ENCODE measurements around the gene BIRC3.
A peak's percentile ranks its signal among the peaks of the same experiment; 100 is the strongest.

The BIRC3 gene

DNA sequence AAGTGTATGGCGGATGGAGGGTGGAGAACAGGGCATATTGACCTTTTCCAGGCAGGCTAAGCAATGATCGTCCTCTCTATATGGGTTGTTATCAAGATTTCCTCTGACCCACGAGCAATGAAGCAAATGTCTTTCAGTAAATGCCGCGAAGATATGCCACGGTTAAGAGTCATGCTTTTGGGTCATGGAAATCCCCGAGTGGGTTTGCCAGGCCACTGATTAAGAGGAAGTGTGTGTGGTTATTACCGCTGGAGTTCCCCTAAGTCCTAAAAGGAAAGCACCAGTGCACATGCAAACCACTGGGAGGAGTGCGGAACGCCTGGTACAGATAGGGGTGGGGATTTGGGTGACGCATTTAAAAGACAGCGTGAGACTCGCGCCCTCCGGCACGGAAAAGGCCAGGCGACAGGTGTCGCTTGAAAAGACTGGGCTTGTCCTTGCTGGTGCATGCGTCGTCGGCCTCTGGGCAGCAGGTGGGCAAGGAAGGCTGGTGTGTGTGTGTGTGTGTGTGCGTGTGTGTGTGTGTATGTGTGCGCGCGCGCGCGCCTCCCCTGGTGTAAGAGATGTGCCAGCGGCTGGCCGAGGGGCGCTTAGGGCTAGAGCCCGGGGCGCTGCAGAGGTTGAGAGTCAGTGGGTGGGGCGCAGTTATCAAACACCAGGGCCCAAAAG lies at the start of gene BIRC3:
BIRC3 (plus strand) TSS at position 386 of the 669 bp plus-strand sequence. CDS start 7,026 bp downstream, outside the sequence.
- peak; percentile 93 for DNase-seq

- no peak for DNase-seq
Observed at GRCh38 chr11:102267609-102268008, 49.7 kb upstream of the BIRC3 start.

- peak; percentile 54 for DNase-seq
Observed at GRCh38 chr11:102268083-102268984, 49.0 kb upstream of the BIRC3 start.

DNA sequence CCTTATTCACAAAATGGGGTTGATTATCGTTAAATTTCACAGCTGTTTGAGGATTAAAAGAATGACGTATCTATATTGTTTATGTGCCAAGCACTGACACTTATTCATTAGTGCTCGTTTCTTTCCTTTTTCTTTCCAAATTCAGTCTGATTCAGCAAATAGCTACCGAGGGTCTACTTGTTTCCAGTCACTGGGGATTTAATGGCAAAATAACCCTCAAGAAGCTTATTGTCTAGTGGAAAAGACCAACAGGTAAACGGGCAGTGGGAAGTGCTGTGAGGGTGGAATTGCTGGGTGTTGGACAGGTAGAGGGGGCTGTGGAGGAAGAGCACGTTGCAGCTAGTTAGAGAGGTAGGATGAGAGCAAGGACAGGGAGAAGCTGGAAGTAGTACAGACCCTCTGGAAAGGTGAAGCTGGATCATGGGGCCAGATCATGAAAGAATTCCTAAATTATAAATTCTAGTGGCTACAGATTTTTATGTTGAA lies 48.3 kb upstream of the BIRC3 start:
- no peak for DNase-seq

DNA sequence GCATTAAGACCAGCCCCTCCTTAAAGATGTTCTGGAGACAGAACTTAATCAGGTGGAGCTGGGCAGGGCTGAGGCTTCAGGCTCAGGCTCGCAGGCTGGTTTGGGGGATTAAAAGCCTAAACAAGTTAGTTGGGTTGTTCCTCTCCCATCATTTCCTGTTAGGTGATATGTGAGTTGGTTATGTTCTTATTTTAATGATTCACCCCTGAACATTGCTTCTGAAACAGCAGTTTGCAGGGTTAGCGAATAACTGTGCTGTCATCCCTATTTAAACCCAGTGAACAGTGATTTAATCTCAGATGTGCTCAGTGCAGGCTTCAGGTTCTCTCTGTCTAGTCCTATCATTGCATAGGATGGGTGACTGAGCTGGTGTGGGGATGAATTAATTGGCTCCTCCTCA lies 47.4 kb upstream of the BIRC3 start:
- DNase-seq, result no peak

DNA sequence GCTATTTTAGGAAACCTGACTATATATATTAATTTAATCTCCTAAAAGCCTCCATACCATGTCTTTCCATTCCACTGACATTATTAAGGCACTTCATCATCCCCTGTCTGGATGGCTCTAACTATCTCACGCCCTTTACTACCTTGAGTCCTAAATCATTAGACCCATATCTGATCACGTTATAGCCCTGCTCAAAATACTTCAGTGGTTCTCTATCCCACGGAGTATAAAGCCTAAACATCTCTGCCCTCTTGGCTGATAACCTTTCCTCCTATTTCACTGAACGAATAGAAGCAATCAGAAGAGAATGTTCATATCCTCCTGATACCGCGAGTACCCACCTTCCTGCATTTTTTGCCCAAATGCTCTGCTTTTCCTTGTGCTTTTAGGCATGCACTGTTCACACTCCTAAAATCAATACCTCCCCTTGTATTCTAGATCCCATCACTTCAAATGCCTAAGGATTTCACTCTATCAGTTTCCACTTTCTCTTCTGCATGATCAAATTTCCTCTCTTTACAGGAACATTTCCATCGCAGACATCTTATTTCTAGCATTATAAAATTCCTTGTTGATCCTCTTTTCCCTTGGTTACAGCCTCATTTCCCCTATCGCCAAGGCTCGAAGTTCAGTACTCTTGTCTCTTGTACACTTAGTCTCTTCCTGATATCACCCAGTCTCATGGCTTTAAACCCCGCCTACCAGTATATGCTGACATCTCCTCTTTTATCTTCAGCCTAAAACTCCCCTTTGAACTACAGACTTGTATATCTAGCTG lies 45.0 kb upstream of the BIRC3 start:
- DNase-seq, result no peak

- no peak for DNase-seq
Observed at GRCh38 chr11:102274628-102275027, 42.7 kb upstream of the BIRC3 start.

DNA sequence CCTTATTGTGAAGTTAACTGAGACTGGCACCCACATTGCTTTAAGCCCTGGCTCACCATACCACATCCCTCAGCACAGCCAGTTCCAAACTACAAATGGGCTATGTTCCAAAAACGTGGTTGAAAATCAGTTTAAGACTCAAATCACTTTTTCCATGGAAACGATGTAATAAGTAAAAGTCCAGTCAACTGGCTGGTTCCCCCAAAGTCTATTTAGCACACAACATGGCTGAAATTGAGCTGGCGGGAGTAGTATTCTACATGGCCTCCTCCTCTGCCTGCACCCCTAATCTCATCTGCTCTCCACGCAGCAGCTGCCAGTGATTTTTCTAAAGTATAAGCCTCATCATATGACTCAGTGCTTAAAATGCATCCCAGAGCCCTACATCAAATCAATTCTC lies 40.9 kb upstream of the BIRC3 start:
- no peak for DNase-seq

- DNase-seq, result no peak
Observed at GRCh38 chr11:102276783-102277182, 40.5 kb upstream of the BIRC3 start.

DNA sequence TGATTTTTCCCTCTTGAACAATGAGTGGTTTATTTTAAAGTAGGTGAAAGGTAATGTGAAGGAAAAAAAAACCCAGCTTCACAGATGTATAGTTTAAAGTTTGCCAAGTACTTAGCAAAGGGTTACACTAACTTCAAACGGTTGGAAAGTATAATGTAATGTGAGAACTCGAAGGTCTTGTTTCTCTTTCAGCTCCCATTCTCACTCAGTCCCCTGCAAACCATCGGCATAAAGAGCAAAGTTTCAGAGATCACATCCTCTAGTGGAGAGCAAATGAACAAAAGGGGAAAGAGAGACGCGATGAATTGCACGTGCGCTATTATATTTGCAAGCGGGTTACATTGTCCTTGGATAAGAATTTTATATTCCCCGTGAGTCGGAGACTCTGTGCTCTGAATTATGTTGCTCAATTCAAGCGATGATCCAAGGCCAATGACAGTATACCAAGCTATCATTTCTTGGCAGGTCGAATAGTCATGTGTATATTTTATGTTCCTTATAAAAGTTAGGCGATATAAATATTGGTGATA lies 37.6 kb upstream of the BIRC3 start:
- DNase-seq, result no peak

DNA sequence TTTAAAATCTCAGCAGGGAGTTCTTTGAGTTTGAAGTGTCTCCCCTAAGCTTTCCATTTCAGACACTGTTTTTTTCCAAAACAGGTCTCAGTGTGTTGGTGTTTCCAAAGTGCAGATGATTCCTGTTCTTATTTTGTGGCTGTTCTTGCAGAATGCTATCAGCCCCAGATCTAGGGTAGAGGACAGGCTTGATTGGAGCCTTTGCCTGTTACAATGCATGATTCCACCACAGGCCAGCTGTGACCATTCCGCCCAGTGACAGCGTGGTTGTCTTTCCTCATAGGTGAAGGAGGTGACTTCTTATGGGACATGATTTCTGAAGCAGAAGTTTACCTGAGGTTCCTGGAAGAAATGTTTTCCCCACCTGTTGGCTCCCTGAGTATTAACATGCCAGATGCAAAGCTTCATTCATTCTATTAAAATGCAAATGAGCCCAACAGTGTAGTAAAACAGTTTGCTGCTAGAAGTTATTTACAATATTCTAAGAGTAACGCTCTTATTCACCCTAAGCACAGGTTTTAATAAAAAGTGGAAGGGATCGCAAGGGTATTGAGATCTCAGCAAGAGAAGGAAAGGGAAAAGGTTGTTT lies 36.9 kb upstream of the BIRC3 start:
- no peak for DNase-seq

GRCh38 chr11:102283116-102283485 lies 34.2 kb upstream of the BIRC3 start:
- no peak for DNase-seq

- DNase-seq, result no peak
Observed at GRCh38 chr11:102284008-102284407, 33.3 kb upstream of the BIRC3 start.

DNA sequence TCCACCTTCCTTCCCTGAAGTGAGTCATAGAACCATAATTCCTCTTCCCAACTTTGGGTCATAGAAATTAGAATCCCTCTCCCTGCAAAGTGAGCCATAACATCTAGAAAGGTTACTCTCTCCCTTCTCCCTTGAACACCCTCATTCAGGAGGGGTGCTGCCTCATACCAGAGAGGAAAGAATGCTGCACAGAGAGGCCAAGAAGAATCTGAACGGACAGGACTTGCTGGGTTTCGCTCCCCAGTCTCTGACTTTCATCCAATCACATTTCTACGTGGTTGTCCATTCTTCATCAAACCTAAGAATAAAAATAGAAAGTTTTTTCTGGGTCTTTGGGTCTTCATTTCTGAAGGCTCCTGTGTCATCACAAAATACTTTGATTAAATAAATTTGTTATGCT lies 31.0 kb upstream of the BIRC3 start:
- DNase-seq, result no peak

DNA sequence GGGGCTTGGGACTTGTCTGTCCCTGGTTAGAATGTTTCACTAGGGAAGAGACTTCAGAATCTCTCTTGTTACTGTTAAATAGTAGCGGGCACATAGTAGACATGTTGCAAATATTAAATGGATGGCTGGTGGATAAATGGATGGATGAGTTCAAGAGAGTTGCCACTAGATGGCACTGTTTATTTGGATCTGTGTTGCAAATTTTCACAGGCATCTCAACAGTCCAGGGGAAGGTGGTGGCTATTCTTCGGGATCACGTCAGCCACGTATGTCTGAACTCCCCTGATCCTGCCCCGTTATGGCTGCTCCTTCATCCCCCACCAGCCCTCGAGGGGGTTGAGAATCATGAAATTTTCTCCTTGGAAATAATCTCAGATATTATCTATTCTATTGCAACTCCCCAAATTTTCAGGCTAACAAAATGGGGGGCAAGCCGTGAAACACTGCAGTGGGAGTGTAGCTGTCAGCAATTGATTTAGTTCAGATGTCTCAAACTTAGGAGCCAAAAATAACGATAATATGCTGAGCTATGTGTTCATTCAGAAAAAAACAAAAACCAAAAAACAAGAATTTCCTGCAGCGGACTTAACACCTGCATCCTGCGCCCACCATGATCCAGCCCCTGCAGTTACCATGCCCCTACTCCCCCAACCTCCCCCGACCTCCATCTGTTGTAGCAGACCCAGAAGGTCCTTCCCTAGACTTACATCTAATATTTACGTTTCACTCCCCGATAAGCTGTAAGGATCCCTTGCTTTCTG lies 29.1 kb upstream of the BIRC3 start:
- DNase-seq, result peak; percentile 44

DNA sequence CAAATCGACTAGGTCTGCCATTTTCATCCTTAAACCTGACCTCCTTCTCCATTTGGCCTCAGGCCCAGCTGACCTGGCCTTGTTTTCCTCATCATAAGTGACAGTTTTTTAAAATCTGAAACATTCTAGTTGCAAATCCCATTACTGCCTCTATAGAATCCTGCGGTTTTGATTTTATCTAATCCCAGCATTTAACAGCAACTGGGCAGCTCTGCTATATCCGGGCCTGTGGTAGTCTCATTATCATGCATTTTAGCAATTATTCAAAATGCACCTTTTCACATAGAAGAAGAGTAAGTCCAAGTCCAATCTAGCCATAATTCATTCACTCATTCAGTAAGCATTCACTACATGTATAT lies 28.6 kb upstream of the BIRC3 start:
- DNase-seq, result no peak

- DNase-seq, result no peak
Observed at GRCh38 chr11:102289592-102289991, 27.7 kb upstream of the BIRC3 start.

- DNase-seq, result no peak
Observed at GRCh38 chr11:102291831-102292230, 25.5 kb upstream of the BIRC3 start.

- DNase-seq, result no peak
Observed at GRCh38 chr11:102292933-102293332, 24.4 kb upstream of the BIRC3 start.

GRCh38 chr11:102293873-102294601 lies 23.2 kb upstream of the BIRC3 start:
- DNase-seq, result peak; percentile 3

- no peak for DNase-seq
Observed at GRCh38 chr11:102295045-102295444, 22.2 kb upstream of the BIRC3 start.

Data from SHP77 treated with DMSO at 0.1 percent for 48 hours (cell line).